Ramos (cell line): ENCODE results near the gene PRKCH.

Experiments used
- in situ Hi-C: fragments of 300-500 bp; cut with MboI; formaldehyde crosslinking; loops from one replicate; pipeline ENCODE4 v1.14.3; 2022; ENCODE audit warnings: low sequenced_read_pairs; ENCODE audit not compliant: unreplicated experiment

Gene PRKCH

DNA sequence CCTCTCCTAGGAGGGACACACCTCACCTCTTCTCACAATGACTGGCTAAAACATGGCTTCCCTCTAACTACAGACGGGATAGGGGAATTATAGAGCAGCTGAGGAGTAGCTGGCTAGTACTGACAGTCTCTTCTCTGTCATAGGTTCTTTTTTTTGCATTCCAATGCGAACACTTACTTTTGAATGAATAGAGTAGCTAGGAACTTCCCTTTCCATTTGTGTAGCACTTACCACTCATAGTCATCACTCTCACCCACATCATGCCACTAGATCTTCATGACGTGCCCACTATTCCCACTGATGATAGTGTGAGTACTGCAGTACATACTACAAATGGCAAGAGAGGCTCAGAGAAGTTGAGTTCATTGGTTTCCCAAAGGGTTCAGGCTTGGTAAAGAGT lies 230.0 kb downstream of the PRKCH start:
- in situ Hi-C loops = no loop called here

DNA sequence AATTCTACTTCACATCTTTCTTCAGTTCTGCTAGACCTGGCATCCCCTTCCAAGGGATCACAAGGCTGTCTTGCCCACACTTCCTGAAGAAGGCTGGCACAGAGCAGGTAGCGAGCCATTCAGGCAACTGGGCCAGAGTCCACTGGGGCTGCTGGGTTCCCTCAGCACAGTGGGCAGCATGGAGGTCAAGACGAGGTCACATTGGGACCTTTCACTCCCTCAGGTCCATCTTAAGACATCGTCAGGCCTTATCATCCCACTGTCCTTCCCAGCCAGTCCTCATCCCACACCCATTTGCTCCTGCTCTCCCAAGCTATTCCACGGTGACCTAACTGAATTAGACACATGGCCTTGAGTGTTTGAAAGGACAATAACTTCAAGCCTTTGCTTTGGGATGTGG lies 230.9 kb downstream of the PRKCH start:
- in situ Hi-C loops = no loop called here

DNA sequence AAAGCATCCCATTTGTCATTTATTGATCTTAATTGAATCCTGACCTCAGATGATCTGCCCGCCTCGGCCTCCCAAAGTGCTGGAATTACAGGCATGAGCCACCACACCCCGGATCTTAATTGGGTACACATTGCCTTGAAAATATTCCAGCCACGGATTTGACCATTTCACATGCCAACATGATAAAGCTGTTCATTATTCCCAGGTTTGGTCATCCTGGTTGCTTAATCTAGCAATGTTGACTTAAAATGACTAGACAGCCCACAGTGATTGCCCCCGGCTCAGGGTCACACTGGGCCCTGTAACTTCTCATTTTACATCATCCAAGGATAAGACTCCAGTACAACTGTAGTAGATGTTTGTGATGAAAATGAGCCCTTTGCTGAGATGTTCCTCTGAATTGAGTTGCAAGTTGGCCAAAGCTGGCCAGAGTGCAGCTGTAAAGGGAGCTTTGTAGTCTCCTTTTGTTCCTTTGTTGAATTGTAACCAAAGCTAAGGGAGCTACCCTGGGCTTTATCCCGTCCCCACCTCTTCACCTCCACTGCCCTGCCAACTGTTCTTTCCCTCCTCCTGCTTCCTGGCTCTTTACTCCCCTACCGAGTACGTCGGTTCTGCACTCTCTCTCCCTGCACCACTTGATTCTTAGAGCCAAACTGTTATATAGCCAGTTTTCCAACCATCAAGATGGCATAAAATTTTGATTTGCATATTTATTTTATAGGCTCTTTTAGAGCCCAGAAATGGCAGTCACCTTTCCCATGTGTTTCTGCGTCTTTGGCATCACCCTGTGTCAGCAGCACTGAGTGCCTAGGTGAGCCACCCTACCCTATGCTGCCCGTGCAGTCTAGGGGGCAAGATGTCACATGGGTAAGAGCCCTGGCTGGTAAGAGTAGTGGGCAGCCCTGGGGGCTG lies 232.6 kb downstream of the PRKCH start:
- in situ Hi-C loops = no loop called here

DNA sequence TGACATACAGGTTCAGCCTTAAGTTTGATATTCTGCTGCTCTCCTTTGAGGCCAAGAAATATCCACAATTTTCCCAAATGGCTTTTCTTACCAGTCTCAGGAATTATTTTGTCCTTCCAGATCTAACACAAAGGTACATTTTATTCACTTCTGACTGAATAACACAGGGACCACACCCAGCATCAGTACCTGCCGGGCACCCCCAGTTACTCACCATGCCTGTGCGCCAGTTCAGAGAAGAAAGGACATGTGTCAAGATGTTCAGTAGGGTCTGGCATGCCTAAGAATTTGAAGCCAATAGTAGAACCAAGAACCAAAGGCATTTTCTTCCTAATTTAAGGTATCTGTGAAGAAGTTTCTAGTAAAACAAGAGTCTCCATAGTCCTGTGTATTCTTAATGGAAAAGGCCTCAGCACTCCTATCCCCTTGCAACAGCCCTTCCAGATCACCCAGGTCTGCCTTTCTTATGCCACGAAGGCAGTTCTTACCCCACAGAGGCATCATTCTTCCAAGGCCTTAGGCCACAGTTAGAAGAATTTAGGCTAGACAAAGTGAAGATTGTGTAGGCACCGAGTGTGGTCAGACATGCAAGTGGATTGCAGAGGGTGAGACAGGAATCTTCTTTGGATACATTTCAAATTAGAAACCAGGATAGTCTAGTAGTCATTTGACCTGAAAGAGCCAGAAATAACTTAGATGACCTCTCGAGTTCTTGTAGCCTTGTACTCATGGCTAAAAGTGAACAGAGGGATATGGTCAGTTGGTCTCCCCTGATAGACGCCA lies 233.9 kb downstream of the PRKCH start:
- in situ Hi-C loops = no loop called here

DNA sequence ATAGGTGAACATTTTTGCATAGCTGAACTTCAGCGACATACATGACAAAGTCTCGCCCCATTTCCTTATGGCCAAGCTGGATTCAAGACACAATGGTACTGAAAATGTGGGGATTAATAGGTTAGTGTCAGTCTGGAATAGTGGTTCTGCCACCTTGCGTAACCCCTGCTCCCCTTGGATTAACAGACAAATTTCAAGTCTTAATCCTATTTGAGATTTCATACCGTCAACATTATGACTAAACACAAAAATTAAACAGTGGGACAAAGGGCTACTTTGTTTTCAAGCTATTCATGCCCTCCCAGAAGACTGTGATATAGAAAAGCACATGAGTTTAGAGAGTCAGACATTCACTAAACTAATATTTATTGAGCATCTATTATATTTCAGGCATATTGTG lies 235.1 kb downstream of the PRKCH start:
- in situ Hi-C loops = no loop called here

DNA sequence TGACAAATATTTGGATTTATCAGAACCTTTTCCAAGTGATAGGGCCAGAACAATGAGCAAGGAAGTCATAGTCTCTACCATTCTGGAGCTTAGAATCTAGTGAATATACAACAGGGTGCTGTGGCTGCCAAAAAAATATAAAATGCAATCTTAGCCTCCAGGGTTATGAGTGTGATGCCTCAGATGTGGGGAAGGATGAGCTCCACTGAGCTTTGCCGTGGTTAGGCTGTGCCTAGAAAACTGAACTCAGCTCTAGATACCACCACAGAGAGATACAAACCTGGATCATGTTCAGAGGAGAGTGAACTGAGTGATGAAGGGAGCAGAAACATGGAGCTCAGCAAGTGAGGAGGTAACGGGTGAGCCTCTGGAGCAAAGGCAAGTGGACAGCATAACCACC lies 235.9 kb downstream of the PRKCH start:
- in situ Hi-C loops = no loop called here

DNA sequence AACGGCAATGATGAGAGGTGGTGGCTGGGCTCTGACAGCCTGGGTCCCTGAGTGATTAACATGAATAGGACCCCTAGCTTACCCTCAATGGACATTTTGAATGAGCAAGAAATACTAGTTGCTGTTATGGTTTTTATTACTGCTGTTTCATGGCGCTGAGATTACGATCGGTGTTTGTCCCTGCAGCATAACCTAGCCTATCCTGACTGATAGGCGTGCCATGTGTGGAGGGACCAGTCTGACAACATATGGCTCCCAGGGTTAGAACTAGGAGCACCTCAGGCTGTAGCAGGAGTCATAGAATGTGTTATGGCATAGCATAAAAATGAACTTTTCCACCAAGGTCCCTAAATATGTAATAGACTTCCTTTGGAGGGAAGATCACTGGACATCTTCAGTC lies 236.5 kb downstream of the PRKCH start:
- in situ Hi-C loops = no loop called here

DNA sequence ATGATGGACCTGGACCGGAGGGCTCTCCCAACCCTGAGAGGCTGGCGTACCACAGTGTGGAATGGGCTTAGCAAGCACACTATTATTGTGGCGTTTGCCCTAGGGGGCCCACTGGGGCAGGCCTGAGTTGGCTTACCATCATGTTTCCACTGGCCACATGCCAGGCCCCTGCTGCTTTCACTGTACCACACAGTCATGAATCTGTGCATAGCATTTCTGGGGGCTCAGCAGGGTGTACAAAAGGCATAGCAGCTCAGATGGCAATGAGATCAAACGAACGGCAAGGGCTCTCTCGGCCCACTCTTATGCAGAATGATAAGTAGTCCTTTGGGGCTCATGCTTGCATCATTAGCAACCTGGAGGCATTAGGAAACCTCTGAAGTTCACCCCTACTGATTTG lies 236.9 kb downstream of the PRKCH start:
- in situ Hi-C loops = no loop called here

DNA sequence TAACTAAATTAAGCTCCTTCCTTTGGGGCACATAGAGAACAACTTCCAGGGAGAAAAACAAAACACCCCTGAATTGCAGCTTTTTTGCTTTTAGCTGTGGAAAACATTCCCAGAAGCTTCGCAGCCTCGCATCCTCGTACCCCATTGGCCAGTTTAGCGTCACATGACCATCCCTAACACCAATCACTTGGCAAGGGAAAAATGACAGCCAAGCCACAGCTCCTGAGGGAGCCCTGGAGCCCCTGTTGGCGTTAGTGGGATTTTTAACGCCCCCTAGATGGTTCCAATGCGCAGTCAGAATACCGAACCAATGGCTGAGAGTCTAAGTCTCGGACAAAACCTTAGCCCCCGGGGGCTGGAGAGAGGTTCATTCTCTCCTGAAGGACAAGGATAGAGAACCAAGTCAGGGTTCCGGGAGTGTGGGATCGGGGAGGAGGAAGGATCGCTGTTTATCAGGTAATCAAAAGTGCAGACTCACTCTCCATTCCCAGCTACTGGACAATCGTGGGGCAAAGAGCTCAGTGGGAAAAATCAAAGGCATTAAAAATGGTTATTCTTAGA lies 238.3 kb downstream of the PRKCH start:
- in situ Hi-C loops = no loop called here

DNA sequence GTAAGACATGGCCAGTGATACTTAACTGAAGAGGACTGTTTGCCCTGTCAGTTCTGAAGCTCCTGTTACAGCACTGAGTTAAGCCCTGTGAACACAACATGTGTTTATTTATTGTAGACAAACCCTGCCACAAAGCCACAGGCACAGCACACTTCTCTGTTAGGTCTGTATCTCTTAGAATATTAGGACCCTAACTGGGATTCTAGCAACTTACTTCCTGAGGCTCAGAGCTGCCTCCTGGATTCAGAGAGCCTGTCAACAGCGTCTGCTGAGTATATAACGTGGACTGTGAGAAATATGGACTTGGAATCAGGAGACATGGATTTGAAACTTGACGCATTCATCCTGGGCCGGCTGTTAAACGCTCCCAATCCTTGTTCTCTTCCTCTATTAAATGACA lies 238.9 kb downstream of the PRKCH start:
- in situ Hi-C loops = no loop called here

DNA sequence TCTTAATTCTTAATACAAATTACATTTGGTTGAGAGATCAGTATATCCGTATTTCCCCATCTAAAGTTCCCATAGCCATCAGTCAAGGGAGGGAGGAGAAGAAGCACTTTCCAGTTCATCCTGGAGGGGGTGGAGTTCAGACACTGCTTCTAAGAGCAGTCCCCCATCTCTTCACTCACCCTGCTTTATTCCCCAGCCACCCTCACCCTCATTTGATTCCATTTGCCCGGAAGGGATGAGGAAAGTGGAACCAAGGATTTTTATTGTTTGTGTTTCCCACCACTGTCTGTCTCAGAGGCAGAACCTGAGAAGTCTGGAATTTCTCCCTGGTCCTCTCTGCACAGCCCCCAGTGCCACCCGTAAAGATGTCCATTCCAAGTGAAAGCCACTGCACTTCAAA lies 239.7 kb downstream of the PRKCH start:
- in situ Hi-C loops = no loop called here

DNA sequence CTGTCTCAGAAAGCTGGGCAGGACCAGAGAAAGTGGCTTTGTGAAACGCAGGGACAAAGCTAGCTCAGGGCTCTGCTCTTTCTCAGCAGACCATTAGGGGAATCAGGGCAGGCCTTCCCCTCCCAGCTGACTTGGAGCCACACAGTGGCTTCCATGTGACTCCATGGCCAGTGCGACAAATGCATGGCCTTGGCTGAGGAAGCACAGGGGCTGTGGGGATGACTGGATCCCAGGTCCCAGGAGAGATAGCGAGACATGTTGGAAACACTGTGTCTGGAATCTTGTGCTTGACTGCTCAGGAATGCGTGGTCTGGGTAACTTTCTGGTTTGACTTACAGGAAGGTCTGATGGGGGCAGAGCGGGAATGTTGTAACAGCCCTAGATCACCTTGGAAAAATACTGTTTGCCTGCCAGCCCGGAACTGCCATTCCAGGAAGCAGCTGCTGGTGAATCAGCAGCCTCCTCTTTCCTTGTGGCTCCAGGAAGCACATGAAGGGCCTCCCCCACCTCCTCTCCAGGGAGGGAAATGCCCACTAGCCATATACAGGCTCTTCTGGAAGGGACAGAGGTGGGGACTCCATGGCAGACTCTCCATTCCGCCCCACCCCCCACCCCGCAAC lies 240.4 kb downstream of the PRKCH start:
- in situ Hi-C loops = no loop called here

DNA sequence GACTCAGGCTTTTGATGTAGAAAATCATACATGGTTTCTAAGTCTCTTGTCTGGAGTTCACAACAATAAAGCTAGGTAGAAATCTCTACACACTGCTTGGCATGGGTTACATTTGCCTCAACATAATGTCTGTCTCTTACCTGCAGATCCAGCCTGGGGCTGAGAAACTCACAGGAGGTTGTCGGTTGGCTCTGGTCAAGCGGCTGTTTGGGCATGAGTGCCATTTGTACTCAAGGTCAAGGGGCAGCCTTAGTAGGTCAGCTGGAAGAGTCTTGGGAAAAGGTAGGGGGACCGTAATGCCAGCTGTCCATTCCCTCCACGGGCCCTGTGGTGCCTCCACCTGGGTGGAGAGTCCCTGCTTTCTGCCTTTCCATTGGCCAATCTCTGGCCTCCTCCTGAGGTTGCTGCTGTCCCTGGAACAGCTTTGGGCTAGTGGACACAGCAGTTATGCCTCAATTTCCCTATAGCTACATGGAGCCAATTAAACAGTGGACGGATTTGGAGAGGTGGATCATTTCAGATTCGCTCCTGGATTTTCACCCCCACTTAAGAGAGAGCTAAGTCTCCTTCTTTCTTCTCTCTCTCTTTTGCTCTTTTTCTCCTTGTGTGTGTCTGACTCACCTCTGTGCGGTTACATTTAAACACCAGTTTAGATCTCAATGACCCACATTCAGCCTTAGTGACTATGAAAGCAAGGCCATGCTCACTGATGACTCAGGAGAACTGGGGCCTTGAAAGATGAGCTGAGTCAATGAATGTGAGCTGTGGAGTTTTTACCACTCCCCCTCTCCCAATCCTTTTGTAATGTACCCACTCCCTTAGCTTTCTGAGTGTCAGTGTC lies 241.2 kb downstream of the PRKCH start:
- in situ Hi-C loops = no loop called here

DNA sequence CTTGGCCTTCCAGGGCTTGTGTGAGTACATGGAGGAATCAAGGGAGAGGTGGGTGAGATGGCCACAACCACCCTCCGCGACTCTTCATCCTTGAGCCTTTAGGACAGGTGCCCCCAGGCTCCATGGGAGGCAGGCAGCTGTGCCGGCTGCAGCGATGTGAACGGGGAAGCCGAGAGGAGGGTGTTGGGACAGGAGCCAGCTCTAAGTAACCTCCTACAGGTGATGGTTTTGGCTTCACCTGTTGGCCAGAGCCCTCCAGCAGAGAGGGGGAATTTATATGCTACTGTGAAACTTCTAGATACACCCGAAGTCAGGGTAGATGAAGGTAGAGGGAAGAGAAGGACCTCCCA lies 241.8 kb downstream of the PRKCH start:
- in situ Hi-C loops = no loop called here

DNA sequence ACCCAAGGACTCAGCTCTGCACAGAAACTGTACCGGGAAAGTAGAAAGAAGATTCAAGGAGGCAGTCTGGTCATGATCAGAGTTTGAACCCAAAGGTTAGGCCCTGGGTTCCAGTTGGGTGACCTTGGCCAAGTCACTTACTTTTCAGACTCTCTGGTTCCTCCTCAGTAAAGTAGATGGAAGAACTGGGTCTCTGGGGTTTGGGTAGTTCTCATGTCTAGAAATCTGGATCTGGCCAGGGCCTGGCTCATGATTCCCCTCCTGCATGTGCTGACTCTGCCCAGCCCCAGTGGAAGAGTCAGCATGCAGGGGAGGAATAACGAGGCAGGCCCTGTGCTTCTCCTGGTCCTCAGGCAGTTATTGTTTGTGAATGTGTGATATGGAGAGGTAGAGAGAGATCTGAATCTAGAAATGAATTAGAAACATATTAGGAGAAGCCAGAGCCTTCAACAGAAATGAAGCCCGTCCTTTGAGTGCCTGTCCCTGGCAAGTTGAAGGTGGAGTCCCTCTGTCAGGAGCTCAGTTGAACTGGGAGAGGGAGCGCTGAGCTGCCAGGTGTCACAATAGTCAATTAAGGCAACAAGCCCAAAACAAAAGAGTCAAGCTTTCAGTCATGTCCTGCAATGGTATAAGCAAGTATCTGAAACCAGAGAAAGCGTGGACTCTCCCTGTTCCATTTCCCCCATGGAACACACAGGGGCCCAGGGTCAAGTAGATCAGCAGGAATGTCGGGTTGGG lies 242.7 kb downstream of the PRKCH start:
- in situ Hi-C loops = no loop called here

DNA sequence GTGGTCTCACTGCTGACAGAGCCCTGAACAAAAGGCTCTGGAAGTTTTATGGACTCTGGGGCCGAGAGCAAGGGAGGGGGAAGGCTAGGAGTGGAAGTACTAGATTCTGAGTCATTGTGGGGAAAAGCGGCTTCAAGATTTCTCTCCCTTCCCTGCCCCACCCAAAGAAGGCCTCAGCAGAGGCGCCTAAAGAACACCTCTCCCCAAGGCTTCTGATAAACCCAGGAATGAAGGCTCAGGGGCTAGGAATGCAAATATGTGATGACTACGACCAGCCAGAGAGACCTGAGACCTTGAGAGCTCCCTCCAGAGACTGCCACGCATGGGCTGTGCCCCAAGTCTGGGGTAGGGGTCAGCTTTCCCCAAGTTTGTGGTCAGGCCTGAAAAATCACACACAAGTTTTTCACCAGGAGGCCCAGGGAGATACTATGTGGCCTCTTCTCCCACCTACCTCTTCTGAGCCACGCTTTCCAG lies 243.3 kb downstream of the PRKCH start:
- in situ Hi-C loops = loop anchor here (5.0 kb wide), 1 partner anchor 82 kb away; no protein-coding TSS in a partner anchor

DNA sequence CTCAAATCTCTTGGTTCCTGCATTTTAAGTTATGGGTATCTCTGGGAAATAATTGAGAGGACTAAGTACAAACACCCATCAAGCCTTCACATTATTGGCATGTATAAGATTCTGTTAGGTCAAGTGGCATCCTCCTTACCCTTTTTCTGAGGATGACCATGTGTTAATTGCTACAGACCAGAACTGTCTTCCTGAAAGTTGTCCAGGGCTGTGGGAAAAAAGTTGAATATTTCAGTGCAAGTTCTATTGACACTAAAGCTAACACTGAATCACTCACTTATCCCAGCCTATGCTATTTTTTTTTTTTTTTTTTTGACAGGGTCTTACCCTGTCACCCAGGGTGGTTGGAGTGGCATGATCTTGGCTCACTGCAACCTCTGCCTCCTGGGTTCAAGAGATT lies 243.8 kb downstream of the PRKCH start:
- in situ Hi-C loops = loop anchor here (5.0 kb wide), 1 partner anchor 83 kb away; no protein-coding TSS in a partner anchor

DNA sequence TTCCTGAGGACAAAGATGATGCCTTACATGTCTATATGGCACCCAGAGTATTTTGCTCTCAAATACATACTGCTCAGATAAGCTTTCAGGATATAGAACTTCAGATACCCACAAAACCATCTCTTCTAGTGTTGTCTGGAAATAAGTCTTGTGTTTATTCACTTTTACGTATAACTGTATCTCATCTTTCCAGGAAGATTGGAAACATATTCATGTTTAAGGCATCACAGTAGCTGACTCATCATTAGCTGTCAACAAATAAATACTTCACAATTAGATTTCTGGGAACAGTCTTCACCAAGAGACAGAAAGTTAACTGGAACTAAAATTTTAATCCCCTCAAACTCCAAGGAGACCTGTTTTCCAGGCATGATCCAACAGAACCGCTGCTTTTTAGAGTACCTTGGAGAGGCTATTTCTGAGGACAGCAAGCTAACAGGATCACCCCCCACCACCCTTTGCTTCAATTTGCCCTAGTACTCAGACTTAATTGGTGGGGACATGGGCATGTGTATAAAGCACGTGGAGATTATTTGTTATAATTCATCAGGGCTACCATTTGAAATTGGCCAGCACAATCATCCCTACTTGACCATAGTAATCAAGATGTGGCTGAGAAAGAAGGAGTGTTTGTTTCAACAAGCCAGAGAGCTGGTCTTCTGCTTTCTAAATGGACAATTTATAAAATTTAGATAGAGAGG lies 244.6 kb downstream of the PRKCH start:
- in situ Hi-C loops = loop anchor here (5.0 kb wide), 1 partner anchor 84 kb away; no protein-coding TSS in a partner anchor
